Measurements from ENCODE around the gene ARL10. TPM values are rescaled to one million over a fixed set of nuclear protein-coding genes. Genes with fewer than 3 reads are reported as not detected.

The ARL10 gene, protein sequence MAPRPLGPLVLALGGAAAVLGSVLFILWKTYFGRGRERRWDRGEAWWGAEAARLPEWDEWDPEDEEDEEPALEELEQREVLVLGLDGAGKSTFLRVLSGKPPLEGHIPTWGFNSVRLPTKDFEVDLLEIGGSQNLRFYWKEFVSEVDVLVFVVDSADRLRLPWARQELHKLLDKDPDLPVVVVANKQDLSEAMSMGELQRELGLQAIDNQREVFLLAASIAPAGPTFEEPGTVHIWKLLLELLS
- total RNA-seq: 24.5 to 37.8 TPM (median 33.7 TPM) in 3 replicates
- long read RNA-seq, full-length matches to known transcripts: 5 of 8 reads
- long read RNA-seq, partial matches to known transcripts: 0 of 8 reads
- long read RNA-seq, other reads (novel, unspliced or antisense): 3 of 8 reads

DNA sequence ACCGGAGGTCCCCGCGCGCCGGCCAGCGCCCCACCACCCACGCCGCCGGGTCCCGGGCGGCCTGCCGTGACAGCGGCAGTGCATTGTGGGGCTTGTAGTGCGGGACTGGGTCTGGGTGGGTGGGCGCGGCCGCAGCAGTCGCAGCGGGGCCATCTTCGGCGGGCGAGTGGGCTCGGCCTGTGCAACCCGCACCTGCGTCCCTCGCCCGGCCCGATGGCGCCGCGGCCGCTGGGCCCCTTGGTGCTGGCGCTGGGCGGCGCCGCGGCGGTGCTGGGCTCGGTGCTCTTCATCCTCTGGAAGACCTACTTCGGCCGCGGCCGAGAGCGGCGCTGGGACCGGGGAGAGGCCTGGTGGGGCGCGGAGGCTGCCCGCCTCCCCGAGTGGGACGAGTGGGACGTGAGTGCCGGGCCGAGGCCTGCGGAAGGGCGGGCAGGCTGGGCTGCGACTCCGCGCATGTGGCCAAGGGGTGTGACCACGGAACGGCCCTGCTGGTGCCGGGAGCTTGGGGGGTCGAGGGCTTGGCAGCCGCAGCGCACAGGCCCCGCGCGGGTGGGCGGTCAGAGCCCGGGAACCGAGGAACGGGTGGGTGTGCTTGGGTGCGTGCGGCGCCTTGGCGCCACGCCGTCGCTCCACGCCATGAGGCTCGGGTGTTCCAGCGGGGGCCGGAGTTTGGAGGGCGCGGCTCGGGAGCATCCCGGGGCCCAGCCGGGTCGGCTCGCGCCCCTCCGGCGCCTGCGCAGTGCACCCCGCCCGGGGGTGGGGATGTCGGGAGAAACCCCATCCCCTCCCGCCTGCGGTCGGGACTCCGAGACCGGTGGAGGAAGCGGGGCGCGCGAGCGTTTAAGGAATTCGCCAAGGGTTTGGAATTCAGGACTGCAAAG lies at the start of gene ARL10:
TSS of gene ARL10 (plus strand) at position 137 of the 881 bp plus-strand sequence. CDS start at position 214, 77 bp downstream.
- Mint-ChIP-seq H3K4me1 (ENCODE audit: low read depth) (peaks cover 30% of the 10 kb centered on the region), H3K36me3 (ENCODE audit: low read depth) (peaks cover 20% of the 10 kb centered on the region), H3K27ac (ENCODE audit: unreplicated experiment) (peak within 1 kb of the TSS; percentile 49), H3K27me3 (ENCODE audit: low read depth) (no peaks in the 10 kb centered on the region), H3K4me3 (ENCODE audit: unreplicated experiment) (peak within 1 kb of the TSS; percentile 74), H3K9me3 (ENCODE audit: low read depth) (no peaks in the 10 kb centered on the region)
- TF ChIP-seq, protein P1, sequence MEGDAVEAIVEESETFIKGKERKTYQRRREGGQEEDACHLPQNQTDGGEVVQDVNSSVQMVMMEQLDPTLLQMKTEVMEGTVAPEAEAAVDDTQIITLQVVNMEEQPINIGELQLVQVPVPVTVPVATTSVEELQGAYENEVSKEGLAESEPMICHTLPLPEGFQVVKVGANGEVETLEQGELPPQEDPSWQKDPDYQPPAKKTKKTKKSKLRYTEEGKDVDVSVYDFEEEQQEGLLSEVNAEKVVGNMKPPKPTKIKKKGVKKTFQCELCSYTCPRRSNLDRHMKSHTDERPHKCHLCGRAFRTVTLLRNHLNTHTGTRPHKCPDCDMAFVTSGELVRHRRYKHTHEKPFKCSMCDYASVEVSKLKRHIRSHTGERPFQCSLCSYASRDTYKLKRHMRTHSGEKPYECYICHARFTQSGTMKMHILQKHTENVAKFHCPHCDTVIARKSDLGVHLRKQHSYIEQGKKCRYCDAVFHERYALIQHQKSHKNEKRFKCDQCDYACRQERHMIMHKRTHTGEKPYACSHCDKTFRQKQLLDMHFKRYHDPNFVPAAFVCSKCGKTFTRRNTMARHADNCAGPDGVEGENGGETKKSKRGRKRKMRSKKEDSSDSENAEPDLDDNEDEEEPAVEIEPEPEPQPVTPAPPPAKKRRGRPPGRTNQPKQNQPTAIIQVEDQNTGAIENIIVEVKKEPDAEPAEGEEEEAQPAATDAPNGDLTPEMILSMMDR (IDR thresholded peaks at IDR 0.05): peak; percentile 30
- DNase-seq (ENCODE audit: low spot score): no peak

- peaks cover 17% of the 10 kb centered on the region for H3K36me3 Mint-ChIP-seq (ENCODE audit: low read depth)
- no peak for DNase-seq (ENCODE audit: low spot score)
- H3K27ac Mint-ChIP-seq (ENCODE audit: unreplicated experiment): no peak overlapping the region
- TF ChIP-seq, protein P1 (IDR thresholded peaks at IDR 0.05): no peak
- no peak overlapping the region for H3K4me3 Mint-ChIP-seq (ENCODE audit: unreplicated experiment)
- no peaks in the 10 kb centered on the region for H3K27me3 Mint-ChIP-seq (ENCODE audit: low read depth)
- H3K9me3 Mint-ChIP-seq (ENCODE audit: low read depth): no peaks in the 10 kb centered on the region
- no peaks in the 10 kb centered on the region for H3K4me1 Mint-ChIP-seq (ENCODE audit: low read depth)
These were observed 47.5 kb upstream of the ARL10 start for GRCh38 chr5:176317534-176318374.

DNA sequence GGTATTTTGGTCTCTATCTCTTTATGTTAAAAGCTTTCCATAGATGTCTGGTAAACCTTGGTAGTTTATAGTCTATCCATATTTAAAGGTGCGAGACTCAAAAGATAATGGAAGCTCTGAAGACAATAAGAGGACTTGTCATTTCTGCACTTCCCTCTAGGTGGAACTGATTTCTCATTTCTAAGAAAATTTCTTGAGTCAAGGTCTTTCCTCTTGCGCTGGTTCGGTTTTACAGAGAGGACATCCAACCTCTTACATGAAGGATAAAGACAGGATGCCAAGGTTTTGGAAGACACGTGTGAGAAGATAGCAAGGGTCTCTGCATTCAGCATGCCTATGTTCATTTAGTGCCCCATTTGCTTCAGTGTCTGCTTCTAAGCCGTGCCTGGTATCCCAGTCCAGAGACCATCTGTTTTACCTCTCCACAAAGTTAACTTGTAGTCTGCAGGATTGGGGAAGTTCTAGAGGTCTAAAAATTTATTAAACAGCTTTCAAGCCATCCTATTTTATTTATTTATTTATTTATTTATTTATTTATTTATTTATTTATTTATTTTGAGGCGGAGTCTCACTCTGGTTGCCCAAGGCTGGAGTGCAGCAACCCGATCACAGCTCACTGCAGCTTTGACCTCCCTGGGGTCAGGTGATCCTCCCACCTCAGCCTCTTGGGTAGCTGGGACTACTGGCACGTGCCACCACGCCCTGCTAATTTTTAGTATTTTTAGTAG lies 45.3 kb upstream of the ARL10 start:
- TF ChIP-seq, protein P1 (IDR thresholded peaks at IDR 0.05): peak; percentile 57
- Mint-ChIP-seq H3K36me3 (ENCODE audit: low read depth) (peaks cover 14% of the 10 kb centered on the region), H3K4me1 (ENCODE audit: low read depth) (no peaks in the 10 kb centered on the region), H3K9me3 (ENCODE audit: low read depth) (no peaks in the 10 kb centered on the region), H3K27me3 (ENCODE audit: low read depth) (no peaks in the 10 kb centered on the region), H3K4me3 (ENCODE audit: unreplicated experiment) (no peak overlapping the region), H3K27ac (ENCODE audit: unreplicated experiment) (no peak overlapping the region)
- DNase-seq (ENCODE audit: low spot score): no peak

GRCh38 chr5:176320577-176320976 lies 44.7 kb upstream of the ARL10 start:
- no peaks in the 10 kb centered on the region for H3K4me1 Mint-ChIP-seq (ENCODE audit: low read depth)
- H3K4me3 Mint-ChIP-seq (ENCODE audit: unreplicated experiment): no peak overlapping the region
- DNase-seq (ENCODE audit: low spot score): no peak
- H3K27ac Mint-ChIP-seq (ENCODE audit: unreplicated experiment): no peak overlapping the region
- no peaks in the 10 kb centered on the region for H3K9me3 Mint-ChIP-seq (ENCODE audit: low read depth)
- H3K27me3 Mint-ChIP-seq (ENCODE audit: low read depth): no peaks in the 10 kb centered on the region
- TF ChIP-seq, protein P1 (IDR thresholded peaks at IDR 0.05): no peak
- peaks cover 12% of the 10 kb centered on the region for H3K36me3 Mint-ChIP-seq (ENCODE audit: low read depth)

All from chondrocyte (in vitro differentiated cells).